Heart right ventricle (tissue), 16 donors: ENCODE measurements around the gene SPSB1. TPM values are rescaled to one million over a fixed set of nuclear protein-coding genes. Genes with fewer than 3 reads are reported as not detected.

ENCODE experiments used
- ATAC-seq, 8 donors: fragments of 200-7000 bp; cut with Tn5 transposase; one replicate each; pipeline ENCODE4 v1.9.1; 2020; ENCODE audit warnings: mild to moderate bottlenecking in 8 of 8, moderate library complexity in 8 of 8, moderate number of reproducible peaks in 1 of 8
- DNase-seq, 2 donors: peaks; one replicate each; pipeline ENCODE4 v3.0.0-alpha.2; 2020
- H3K27ac ChIP-seq, 10 donors: fragments of 200-600 bp; sonication (generic) in 2 of 10; one replicate each; pipeline versions ENCODE4 v1.5.0 to v1.8.0; 2020 to 2022; ENCODE audit warnings: mild to moderate bottlenecking in 3 of 10
- H3K27me3 ChIP-seq, 7 donors: fragments of 200-600 bp; one replicate each; pipeline ENCODE4 v1.8.0; 2021 to 2022; ENCODE audit warnings: mild to moderate bottlenecking in 2 of 7
- H3K36me3 ChIP-seq, 9 donors: fragments of 200-600 bp; sonication (generic) in 1 of 9; one replicate each; pipeline versions ENCODE4 v1.5.0 to v1.8.0; 2020 to 2022; ENCODE audit warnings: mild to moderate bottlenecking in 2 of 9
- H3K4me1 ChIP-seq, 9 donors: fragments of 200-600 bp; sonication (generic) in 1 of 9; one replicate each; pipeline versions ENCODE4 v1.5.0 to v1.8.0; 2020 to 2022; ENCODE audit warnings: mild to moderate bottlenecking in 4 of 9
- H3K4me3 ChIP-seq, 10 donors: fragments of 200-600 bp; sonication (generic) in 2 of 10; one replicate each; pipeline versions ENCODE4 v1.5.0 to v1.8.0; 2020 to 2022; ENCODE audit warnings: mild to moderate bottlenecking in 7 of 10, moderate library complexity in 2 of 10
- H3K9me3 ChIP-seq, 11 donors: fragments of 200-600 bp in 10 of 11; sonication (generic) in 2 of 11; one replicate each; pipeline versions ENCODE4 v1.5.0 to v1.8.0; 2013 to 2022; ENCODE audit warnings: mild to moderate bottlenecking in 2 of 11, control low read depth in 1 of 11, moderate library complexity in 1 of 11
- WGBS, 2 donors: extraction: QIAGEN DNeasy Blood & Tissue Kit; methylation state at CpG; one replicate each; pipeline ENCODE4 v1.1.7; 2013; ENCODE audit warnings: inconsistent platforms in 1 of 2; 5-methylcytosine and 5-hydroxymethylcytosine counted together
- intact Hi-C, 10 donors: fragments of 100-400 bp; cut with DNase I; formaldehyde crosslinking; loops; one replicate each; pipeline versions ENCODE4 v1.11.1 to v1.14.2; 2022
- polyA plus RNA-seq, 2 donors: library from polyadenylated mRNA; stranded (reverse); fragments of 200-250 nt; gene quantifications; one replicate each; pipeline ENCODE4 v1.2.3, GENCODE V29; 2013
- total RNA-seq, 10 donors: library from RNA; stranded (reverse); fragmentation: NEBNext Ultra II Directional in 3 of 10; extraction: Animal tissue kit (Norgen Biotek cat#: 25700) in 3 of 10; gene quantifications; one replicate each; pipeline versions ENCODE4 v1.2.1 to v1.2.4, GENCODE V29; 2021 to 2023
- TF ChIP-seq, protein P1 (sequence below), 9 donors: fragments of 200-600 bp; sonication (generic) in 2 of 9; IDR thresholded peaks; one replicate each; pipeline versions ENCODE4 v1.5.0 to v1.8.0; 2021 to 2022; ENCODE audit warnings: antibody characterized with exemption in 9 of 9, mild to moderate bottlenecking in 5 of 9, moderate library complexity in 1 of 9
- donor health status: Arrhythmogenic right ventricular cardiomyopathy.
- donor health status: ischemic (EF 13 %, LVEDD 7.1; RV severe dilation, severe dysfunction).
- donor health status: healthy with polysubstance abuse.
- donor health status: DM: no; HTN: yes; CAD: no.
- donor health status: DM: no; HTN: no; CAD: no.
- donor health status: ischemic (EF 25% LVEDD 6.9; RV normal size, moderate dysfunction).
- donor health status: ischemic (EF 25% LVEDD 5.7; RV mildly dilated, moderate dysfunction).
- donor health status: healthy.
- donor health status: DM: yes; HTN: yes; CAD: no.
- donor health status: Ischemic cardiomyopathy.
- donor health status: ischemic (EF 35%, LVEDD 5.7; RV mildly dilated, moderate dysfunction).
- donor health status: nonischemic (EF 11% LVEDD 7.7; RV severe dilation, severe dysfunction).
- donor health status: DM: yes; HTN: yes; CAD: no.
- donor health status: PGD.
- donor health status: ischemic (EF 29% LVEDD 5.4; RV normal size, mild dysfunction).
- donor health status: nonischemic (EF 23%, LVEDD 6.1; RV moderate dilation, normal function).

The SPSB1 gene
- total and polyA plus RNA-seq, 12 donors: 5.5 to 16.5 (median 8.8) TPM

DNA sequence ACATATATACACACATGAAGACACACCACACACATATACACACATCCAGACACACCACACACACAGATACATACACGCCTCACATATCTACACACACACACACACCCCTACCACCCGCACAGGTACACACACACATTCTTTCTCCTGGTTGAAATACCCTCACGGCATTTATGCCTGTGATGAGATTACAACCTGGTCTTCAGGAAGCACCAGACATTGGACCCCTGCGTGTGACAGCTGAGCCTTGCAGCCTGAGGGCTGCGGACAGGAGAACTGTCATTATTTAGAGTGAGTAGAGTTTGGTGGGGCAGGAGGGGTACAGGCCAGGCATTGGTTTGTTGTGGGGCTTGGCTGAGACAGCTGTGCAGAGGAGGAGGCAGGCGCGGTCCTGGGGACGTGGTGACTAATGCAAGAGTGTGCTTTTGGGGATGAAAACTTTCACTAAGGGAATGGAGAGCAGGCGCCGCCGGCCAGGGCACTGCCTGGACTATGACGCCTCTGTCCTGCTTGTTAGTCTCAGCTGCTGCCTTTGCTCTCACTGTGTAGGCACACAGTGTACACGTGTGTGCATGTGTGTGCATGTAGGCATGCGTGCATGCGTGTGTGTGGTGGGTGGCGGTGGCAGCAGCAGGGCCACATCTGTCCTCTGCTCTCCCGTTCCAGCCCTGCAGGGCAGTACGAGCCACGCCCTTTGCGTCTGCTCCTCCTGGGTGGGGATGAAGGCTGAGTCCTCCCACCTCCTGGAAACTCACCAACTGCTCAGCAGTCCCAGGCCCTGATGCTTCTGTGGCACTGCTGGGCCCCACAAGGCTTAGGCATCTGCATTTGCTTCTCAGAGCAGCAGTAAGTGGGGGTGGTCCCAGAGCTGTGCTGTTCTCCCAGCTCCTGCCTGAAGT, 57.6 kb downstream of the SPSB1 start:
- WGBS, 2 donors: 82 to 83% methylated on average over 20 of the region's 20 CpGs
- Histone ChIP-seq H3K36me3 (peaks cover 0 to 2% (median 0%) of the 10 kb centered on the region in 9 donors), H3K27me3 (peaks cover 0 to 6% (median 0%) of the 10 kb centered on the region in 7 donors), H3K27ac (no peak overlapping the region), H3K4me3 (no peak overlapping the region), H3K4me1 (peaks cover 3 to 30% (median 7%) of the 10 kb centered on the region in 9 donors), H3K9me3 (no peaks in the 10 kb centered on the region)
- DNase-seq (peak in 1 of 2 donors; percentile 41), ATAC-seq (peak in 7 of 8 donors; percentile 12 to 75 (median 56))
- intact Hi-C loops: no loop called here
- TF ChIP-seq, protein P1, sequence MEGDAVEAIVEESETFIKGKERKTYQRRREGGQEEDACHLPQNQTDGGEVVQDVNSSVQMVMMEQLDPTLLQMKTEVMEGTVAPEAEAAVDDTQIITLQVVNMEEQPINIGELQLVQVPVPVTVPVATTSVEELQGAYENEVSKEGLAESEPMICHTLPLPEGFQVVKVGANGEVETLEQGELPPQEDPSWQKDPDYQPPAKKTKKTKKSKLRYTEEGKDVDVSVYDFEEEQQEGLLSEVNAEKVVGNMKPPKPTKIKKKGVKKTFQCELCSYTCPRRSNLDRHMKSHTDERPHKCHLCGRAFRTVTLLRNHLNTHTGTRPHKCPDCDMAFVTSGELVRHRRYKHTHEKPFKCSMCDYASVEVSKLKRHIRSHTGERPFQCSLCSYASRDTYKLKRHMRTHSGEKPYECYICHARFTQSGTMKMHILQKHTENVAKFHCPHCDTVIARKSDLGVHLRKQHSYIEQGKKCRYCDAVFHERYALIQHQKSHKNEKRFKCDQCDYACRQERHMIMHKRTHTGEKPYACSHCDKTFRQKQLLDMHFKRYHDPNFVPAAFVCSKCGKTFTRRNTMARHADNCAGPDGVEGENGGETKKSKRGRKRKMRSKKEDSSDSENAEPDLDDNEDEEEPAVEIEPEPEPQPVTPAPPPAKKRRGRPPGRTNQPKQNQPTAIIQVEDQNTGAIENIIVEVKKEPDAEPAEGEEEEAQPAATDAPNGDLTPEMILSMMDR (IDR thresholded peaks at IDR 0.05): no peak

DNA sequence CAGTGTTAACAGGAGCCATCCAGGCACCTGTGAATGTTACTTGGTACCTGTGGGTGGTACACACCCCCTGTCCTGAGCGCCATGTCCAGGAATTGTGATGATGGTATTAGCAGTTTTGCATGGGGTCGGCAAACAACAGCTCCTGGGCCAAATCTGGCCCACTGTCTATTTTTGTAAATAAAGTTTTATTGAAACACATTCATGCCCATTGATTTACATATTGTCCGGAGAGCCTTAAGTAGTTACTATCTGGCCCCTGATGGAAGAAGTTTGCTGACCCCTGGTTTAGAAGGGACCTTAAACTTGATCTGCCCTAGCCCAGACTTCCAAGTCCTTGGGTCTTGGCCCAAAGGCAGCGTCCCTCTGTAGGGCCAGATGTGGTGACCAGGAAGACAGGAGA, 58.3 kb downstream of the SPSB1 start:
- ATAC-seq: no peak
- TF ChIP-seq, protein P1 (IDR thresholded peaks at IDR 0.05): no peak
- Histone ChIP-seq H3K9me3 (no peaks in the 10 kb centered on the region), H3K36me3 (peaks cover 0 to 9% (median 3%) of the 10 kb centered on the region in 9 donors), H3K4me1 (peaks cover 3 to 28% (median 7%) of the 10 kb centered on the region in 9 donors), H3K27me3 (peaks cover 0 to 6% (median 0%) of the 10 kb centered on the region in 7 donors), H3K4me3 (no peak overlapping the region), H3K27ac (no peak overlapping the region)
- no peak for DNase-seq
- 86 to 98% methylated on average over 4 of the region's 4 CpGs for WGBS, 2 donors
- intact Hi-C loops: no loop called here

GRCh38 chr1:9351654-9352271, 59.1 kb downstream of the SPSB1 start:
- intact Hi-C loops: no loop called here
- Histone ChIP-seq H3K4me3 (no peak overlapping the region), H3K36me3 (peaks cover 0 to 17% (median 9%) of the 10 kb centered on the region in 9 donors), H3K9me3 (no peaks in the 10 kb centered on the region), H3K4me1 (peaks cover 3 to 28% (median 7%) of the 10 kb centered on the region in 9 donors), H3K27ac (peak overlapping the region in 1 of 10 donors; percentile 51), H3K27me3 (no peaks in the 10 kb centered on the region)
- ATAC-seq (no peak), DNase-seq (no peak)
- TF ChIP-seq, protein P1 (IDR thresholded peaks at IDR 0.05): no peak
- 91 to 97% methylated on average over 7 of the region's 7 CpGs for WGBS, 2 donors

GRCh38 chr1:9352377-9353134, 59.9 kb downstream of the SPSB1 start:
- TF ChIP-seq, protein P1 (IDR thresholded peaks at IDR 0.05): peak in 1 of 9 donors; percentile 7
- H3K36me3 ChIP-seq: peaks cover 0 to 21% (median 9%) of the 10 kb centered on the region in 9 donors
- peaks cover 3 to 28% (median 7%) of the 10 kb centered on the region in 9 donors for H3K4me1 ChIP-seq
- intact Hi-C loops: no loop called here
- WGBS, 2 donors: 65 to 77% methylated on average over 22 of the region's 22 CpGs
- peak overlapping the region in 1 of 10 donors; percentile 51 for H3K27ac ChIP-seq
- H3K27me3 ChIP-seq: no peaks in the 10 kb centered on the region
- H3K4me3 ChIP-seq: no peak overlapping the region
- no peak for DNase-seq
- peak in 2 of 8 donors; percentile 2 to 16 for ATAC-seq
- H3K9me3 ChIP-seq: no peaks in the 10 kb centered on the region
